ENCODE data around the gene CBL. TPM values are rescaled to one million over a fixed set of nuclear protein-coding genes. Genes with fewer than 3 reads are reported as not detected.
"Not testable (repeated sequence)": the region's sequence is repeated elsewhere in the genome, so short reads cannot be mapped to it uniquely, and the experiment has no call there.

Gene CBL
- total RNA-seq, 4 donors from 2014 or later = 12.9 to 26.6 (median 20.9) TPM

- ATAC-seq (ENCODE audit: low FRiP score) (peak; percentile 1), DNase-seq (ENCODE audit: low spot score) (no peak)
- TF ChIP-seq, protein P1, sequence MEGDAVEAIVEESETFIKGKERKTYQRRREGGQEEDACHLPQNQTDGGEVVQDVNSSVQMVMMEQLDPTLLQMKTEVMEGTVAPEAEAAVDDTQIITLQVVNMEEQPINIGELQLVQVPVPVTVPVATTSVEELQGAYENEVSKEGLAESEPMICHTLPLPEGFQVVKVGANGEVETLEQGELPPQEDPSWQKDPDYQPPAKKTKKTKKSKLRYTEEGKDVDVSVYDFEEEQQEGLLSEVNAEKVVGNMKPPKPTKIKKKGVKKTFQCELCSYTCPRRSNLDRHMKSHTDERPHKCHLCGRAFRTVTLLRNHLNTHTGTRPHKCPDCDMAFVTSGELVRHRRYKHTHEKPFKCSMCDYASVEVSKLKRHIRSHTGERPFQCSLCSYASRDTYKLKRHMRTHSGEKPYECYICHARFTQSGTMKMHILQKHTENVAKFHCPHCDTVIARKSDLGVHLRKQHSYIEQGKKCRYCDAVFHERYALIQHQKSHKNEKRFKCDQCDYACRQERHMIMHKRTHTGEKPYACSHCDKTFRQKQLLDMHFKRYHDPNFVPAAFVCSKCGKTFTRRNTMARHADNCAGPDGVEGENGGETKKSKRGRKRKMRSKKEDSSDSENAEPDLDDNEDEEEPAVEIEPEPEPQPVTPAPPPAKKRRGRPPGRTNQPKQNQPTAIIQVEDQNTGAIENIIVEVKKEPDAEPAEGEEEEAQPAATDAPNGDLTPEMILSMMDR (IDR thresholded peaks at IDR 0.05) = no peak
These were observed 20.0 kb upstream of the CBL start for GRCh38 chr11:119185981-119186634.

DNA sequence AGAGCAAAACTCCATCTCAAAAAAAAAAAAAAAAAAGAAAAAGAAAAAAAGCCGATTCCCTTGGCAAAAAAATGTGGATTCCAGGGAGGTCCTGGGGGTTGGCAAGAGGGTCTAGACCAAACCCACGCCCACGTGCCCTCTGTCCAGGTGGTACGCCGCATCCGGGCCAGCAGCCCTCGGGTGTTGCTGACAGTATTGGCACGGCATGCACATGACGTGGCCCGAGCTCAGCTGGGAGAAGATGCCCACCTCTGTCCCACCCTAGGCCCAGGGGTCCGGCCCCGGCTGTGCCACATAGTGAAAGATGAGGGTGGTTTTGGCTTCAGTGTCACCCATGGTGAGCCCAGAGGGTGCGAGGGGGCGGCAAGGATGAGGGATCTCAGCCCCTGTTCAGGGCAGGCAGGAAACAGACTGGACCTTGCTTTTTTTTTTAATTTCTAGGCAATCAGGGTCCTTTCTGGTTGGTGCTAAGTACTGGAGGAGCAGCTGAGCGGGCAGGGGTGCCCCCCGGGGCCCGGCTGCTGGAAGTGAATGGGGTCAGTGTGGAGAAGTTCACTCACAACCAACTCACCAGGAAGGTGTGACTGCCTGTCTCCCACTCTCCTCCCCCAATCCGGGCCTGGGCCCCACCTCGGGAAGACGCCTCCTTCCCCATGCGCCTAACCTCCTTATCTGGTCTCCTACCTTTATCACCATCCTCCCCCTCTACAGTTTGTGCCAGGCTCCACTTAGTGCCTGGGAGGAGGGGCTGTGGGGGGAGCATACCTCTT, 18.8 kb upstream of the CBL start:
- TF ChIP-seq, protein P1 (IDR thresholded peaks at IDR 0.05) = no peak
- DNase-seq (ENCODE audit: low spot score) (no peak), ATAC-seq (ENCODE audit: low FRiP score) (peak; percentile 43)

DNA sequence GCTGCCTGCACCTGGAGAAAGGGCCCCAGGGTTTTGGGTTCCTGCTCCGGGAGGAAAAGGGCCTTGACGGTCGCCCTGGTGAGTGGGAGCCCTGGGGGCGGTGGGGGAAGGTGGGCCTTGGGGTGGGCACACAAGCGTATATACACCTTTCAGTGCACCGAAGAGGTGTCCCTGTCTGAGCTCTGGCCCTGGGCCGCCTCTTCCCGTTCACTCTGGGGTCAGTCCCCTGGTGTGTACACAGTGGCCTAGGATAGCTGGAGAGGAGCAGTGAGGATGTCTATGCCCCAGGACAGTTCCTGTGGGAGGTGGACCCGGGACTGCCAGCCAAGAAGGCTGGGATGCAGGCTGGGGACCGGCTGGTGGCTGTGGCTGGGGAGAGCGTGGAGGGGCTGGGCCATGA, 18.1 kb upstream of the CBL start:
- TF ChIP-seq, protein P1 (IDR thresholded peaks at IDR 0.05) = no peak
- no peak for ATAC-seq (ENCODE audit: low FRiP score)
- no peak for DNase-seq (ENCODE audit: low spot score)

- TF ChIP-seq, protein P1 (IDR thresholded peaks at IDR 0.05) = no peak
- DNase-seq (ENCODE audit: low spot score) (no peak), ATAC-seq (ENCODE audit: low FRiP score) (no peak)
These were observed 17.3 kb upstream of the CBL start for GRCh38 chr11:119188887-119189286.

DNA sequence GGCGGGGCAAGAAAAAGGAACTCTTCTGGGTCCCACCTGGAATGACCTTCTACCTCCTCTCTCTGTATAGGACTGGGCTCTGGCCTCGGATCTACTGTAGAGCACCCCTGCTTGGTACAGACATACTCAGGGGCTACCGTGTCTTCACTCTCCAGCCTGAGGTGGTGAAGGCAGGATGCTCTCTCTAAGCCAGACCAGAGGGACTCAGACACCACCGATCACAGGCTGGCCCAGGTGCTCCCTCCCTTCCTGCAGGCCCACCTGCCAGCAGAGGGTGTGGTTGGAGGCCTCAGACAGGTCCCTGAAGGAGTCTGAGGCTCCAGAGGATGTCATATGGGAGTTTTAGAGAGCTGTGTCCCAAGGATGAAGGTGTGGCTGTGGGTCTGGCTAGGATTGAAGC, 16.7 kb upstream of the CBL start:
- DNase-seq (ENCODE audit: low spot score) = no peak
- TF ChIP-seq, protein P1 (IDR thresholded peaks at IDR 0.05) = no peak
- no peak for ATAC-seq (ENCODE audit: low FRiP score)

GRCh38 chr11:119190531-119190930, 15.6 kb upstream of the CBL start:
- TF ChIP-seq, protein P1 (IDR thresholded peaks at IDR 0.05) = no peak
- DNase-seq (ENCODE audit: low spot score) = no peak
- no peak for ATAC-seq (ENCODE audit: low FRiP score)

DNA sequence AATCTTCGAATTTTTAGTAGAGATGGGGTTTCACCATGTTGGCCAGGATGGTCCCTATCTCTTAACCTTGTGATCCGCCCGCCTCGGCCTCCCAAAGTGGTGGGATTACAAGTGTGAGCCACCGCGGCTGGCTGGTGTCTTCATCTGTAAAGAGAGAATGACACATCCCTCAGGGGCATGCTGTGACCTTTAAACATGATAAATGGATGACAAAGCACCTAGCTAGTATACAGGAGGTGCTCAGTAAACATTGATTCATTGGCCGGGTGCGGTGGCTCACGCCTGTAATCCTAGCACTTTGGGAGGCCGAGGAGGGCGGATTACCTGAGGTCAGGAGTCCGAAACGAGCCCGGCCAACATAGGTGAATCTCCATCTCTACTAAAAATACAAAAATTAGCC, 14.9 kb upstream of the CBL start:
- not testable (repeated sequence) for ATAC-seq (ENCODE audit: low FRiP score); DNase-seq (ENCODE audit: low spot score)

Data from omental fat pad (tissue), 4 donors.